ENCODE results near the gene ALS2CL.

DNA sequence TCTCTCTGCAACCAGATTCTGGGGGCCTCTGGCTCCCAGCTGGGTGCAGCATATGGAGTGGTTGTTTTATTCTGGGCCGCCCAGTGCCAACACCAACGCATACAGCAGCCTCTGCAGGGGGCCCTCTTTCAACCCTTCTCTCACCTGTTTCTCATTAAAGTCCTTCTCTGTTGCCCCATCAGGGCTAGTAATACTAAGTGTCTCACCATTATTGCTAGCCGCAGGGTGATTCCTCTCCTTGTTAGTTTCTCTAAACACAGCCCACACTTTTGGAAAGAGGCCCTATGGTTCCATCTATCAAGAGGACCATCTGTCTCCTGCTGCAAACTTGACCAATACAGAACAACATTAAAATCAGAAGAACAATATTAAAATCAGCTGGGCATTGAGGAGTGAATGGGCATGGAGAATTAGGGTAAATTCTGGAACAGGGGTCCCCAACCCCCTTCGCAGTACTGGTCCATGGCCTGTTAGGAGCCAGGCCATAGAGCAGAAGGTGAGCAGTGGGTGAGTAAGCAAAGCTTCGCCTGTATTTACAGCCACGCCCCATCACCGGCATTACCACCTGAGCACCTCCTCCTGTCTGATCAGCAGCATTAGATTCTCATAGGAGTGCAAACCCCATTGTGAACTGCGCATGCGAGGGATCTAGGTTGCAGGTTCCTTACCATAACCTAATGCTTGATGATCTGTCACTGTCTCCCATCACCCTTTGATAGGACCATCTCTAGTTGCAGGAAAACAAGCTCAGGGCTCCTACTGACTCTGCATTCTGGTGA, 36.5 kb downstream of the ALS2CL start:
- TF ChIP-seq, protein P1, sequence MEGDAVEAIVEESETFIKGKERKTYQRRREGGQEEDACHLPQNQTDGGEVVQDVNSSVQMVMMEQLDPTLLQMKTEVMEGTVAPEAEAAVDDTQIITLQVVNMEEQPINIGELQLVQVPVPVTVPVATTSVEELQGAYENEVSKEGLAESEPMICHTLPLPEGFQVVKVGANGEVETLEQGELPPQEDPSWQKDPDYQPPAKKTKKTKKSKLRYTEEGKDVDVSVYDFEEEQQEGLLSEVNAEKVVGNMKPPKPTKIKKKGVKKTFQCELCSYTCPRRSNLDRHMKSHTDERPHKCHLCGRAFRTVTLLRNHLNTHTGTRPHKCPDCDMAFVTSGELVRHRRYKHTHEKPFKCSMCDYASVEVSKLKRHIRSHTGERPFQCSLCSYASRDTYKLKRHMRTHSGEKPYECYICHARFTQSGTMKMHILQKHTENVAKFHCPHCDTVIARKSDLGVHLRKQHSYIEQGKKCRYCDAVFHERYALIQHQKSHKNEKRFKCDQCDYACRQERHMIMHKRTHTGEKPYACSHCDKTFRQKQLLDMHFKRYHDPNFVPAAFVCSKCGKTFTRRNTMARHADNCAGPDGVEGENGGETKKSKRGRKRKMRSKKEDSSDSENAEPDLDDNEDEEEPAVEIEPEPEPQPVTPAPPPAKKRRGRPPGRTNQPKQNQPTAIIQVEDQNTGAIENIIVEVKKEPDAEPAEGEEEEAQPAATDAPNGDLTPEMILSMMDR (IDR thresholded peaks at IDR 0.05): no peak
- no peak for TF ChIP-seq EP300 (IDR thresholded peaks at IDR 0.05)

All from ovary (tissue), 3 donors.